ENCODE results near the gene RNMT. TPM values are rescaled to one million over a fixed set of nuclear protein-coding genes. Genes with fewer than 3 reads are reported as not detected.

Gene RNMT
- total RNA-seq, 1 experiment from 2014 or later: 58.0 TPM

GRCh38 chr18:13797157-13797611, 70.7 kb downstream of the RNMT start:
- Histone ChIP-seq H4K20me1 (ENCODE audit: insufficient read depth) (no peaks in the 10 kb centered on the region), H3K9me2 (ENCODE audit: insufficient read depth) (no peaks in the 10 kb centered on the region), H3K27ac (ENCODE audit: low read depth, low read length) (no peak overlapping the region), H3K9me3 (ENCODE audit: control insufficient read depth in 1 of 2, insufficient read depth in 1 of 2, low read depth in 1 of 2, low read length in 2 of 2) (no peaks in the 10 kb centered on the region), H3K4me2 (ENCODE audit: low read length) (peak overlapping the region; percentile 27), H3K36me3 (ENCODE audit: control insufficient read depth in 1 of 2, insufficient read depth in 2 of 2, low read length in 2 of 2) (no peaks in the 10 kb centered on the region), H3K4me3 (replicated peaks in 1 of 2; ENCODE audit: low read depth in 1 of 2, low read length in 2 of 2) (no peak overlapping the region), H3K4me1 (ENCODE audit: control insufficient read depth in 1 of 2, insufficient read depth in 2 of 2, low read length in 2 of 2) (peaks cover 16 to 27% of the 10 kb centered on the region in 2 experiments), H3K9ac (ENCODE audit: low read length) (no peak overlapping the region), H2AFZ (ENCODE audit: low read depth, low read length, poor library complexity, severe bottlenecking) (no peak overlapping the region), H3K79me2 (ENCODE audit: insufficient read depth, low read length) (no peaks in the 10 kb centered on the region), H3K27me3 (ENCODE audit: insufficient read depth, low read length) (no peaks in the 10 kb centered on the region)
- BruUV-seq (replicated peaks): no TSS peak
- DNase-seq (ENCODE audit: low read depth, low spot score) (no peak), ATAC-seq (no peak)
- TF ChIP-seq TCF7L2 (IDR thresholded peaks at IDR 0.05; ENCODE audit: borderline replicate concordance, extremely low read depth, insufficient read depth, insufficient read length) (no peak), MAX (IDR thresholded peaks at IDR 0.05) (no peak), RAD21 (IDR thresholded peaks at IDR 0.05; ENCODE audit: low read depth) (no peak), ZNF274 (IDR thresholded peaks at IDR 0.05; ENCODE audit: low read depth, low read length) (no peak), SP1 (IDR thresholded peaks at IDR 0.05; ENCODE audit: low read depth) (no peak)
- CTCF ChIA-PET: interaction anchor here (1.5 kb wide), 1 partner anchor 15 kb away, joined by 7 read pairs; no protein-coding TSS in a partner anchor
- RAD21 ChIA-PET (ENCODE audit: low non-redundant PET in 1 of 2, low total read pairs in 2 of 2, uncharacterized antibody in 2 of 2, unreplicated experiment in 2 of 2): no interaction called here
- POLR2A ChIA-PET: no interaction called here
- intact Hi-C loops (cut with micrococcal nuclease): no loop called here

GRCh38 chr18:13799396-13799795, 72.9 kb downstream of the RNMT start:
- BruUV-seq (replicated peaks): no TSS peak
- intact Hi-C loops (cut with micrococcal nuclease): no loop called here
- no peaks in the 10 kb centered on the region for H3K79me2 ChIP-seq (ENCODE audit: insufficient read depth, low read length)
- ATAC-seq: no peak
- H3K9ac ChIP-seq (ENCODE audit: low read length): no peak overlapping the region
- no peak overlapping the region for H3K4me2 ChIP-seq (ENCODE audit: low read length)
- no peak overlapping the region for H3K4me3 ChIP-seq (replicated peaks in 1 of 2; ENCODE audit: low read depth in 1 of 2, low read length in 2 of 2)
- no peaks in the 10 kb centered on the region for H3K36me3 ChIP-seq (ENCODE audit: control insufficient read depth in 1 of 2, insufficient read depth in 2 of 2, low read length in 2 of 2)
- no peak for TF ChIP-seq ELF1 (IDR thresholded peaks at IDR 0.05; ENCODE audit: borderline replicate concordance, low read depth)
- TF ChIP-seq REST (IDR thresholded peaks at IDR 0.05; ENCODE audit: low read depth): no peak
- no peak for TF ChIP-seq MAX (IDR thresholded peaks at IDR 0.05)
- ChIA-PET POLR2A (no interaction called here), CTCF (no interaction called here), RAD21 (ENCODE audit: low non-redundant PET in 1 of 2, low total read pairs in 2 of 2, uncharacterized antibody in 2 of 2, unreplicated experiment in 2 of 2) (no interaction called here)
- H3K27me3 ChIP-seq (ENCODE audit: insufficient read depth, low read length): no peaks in the 10 kb centered on the region
- H3K27ac ChIP-seq (ENCODE audit: low read depth, low read length): no peak overlapping the region
- DNase-seq (ENCODE audit: low read depth, low spot score): no peak
- no peaks in the 10 kb centered on the region for H3K9me3 ChIP-seq (ENCODE audit: control insufficient read depth in 1 of 2, insufficient read depth in 1 of 2, low read depth in 1 of 2, low read length in 2 of 2)
- no peak overlapping the region for H2AFZ ChIP-seq (ENCODE audit: low read depth, low read length, poor library complexity, severe bottlenecking)
- H3K4me1 ChIP-seq (ENCODE audit: control insufficient read depth in 1 of 2, insufficient read depth in 2 of 2, low read length in 2 of 2): peaks cover 16 to 27% of the 10 kb centered on the region in 2 experiments
- H3K9me2 ChIP-seq (ENCODE audit: insufficient read depth): no peaks in the 10 kb centered on the region
- no peaks in the 10 kb centered on the region for H4K20me1 ChIP-seq (ENCODE audit: insufficient read depth)

Data from HCT116 (cell line).